SU-DHL-6 (cell line): Measurements from ENCODE around the gene NCBP1.

Experiments
- CTCF ChIP-seq: fragments of 200-600 bp; sonication (generic); IDR thresholded peaks from one replicate; pipeline ENCODE4 v1.5.1; 2017; ENCODE audit warnings: antibody characterized with exemption, mild to moderate bottlenecking, low read length, moderate library complexity; ENCODE audit not compliant: insufficient read depth, poor library complexity, severe bottlenecking
- EZH2phosphoT487 ChIP-seq: fragments of 200-600 bp; sonication (generic), shearing (Covaris generic); conservative IDR thresholded peaks from 2 replicates; pipeline ENCODE4 v1.6.1; 2018; ENCODE audit warnings: mild to moderate bottlenecking, antibody characterized with exemption, low read length, moderate library complexity, mixed read lengths

- TF ChIP-seq CTCF (no peak), EZH2phosphoT487 (no peak)
Observed at GRCh38 chr9:97651646-97652045, 18.0 kb downstream of the NCBP1 start.
